Mononuclear cell (primary cell): Measurements from ENCODE around the gene ERI2. TPM values are rescaled to one million over a fixed set of nuclear protein-coding genes. Genes with fewer than 3 reads are reported as not detected.
"Not testable (repeated sequence)": the region's sequence is repeated elsewhere in the genome, so short reads cannot be mapped to it uniquely, and the experiment has no call there.

Experiments used
- H3K27me3 ChIP-seq: 2 replicates; pipeline ENCODE4 v1.6.0; 2011; ENCODE audit warnings: low read length, control low read depth; ENCODE audit not compliant: insufficient read depth
- H3K4me1 ChIP-seq: 2 replicates; pipeline ENCODE4 v1.5.1; 2011; ENCODE audit warnings: mild to moderate bottlenecking, low read length, control low read depth; ENCODE audit not compliant: insufficient read depth
- H3K4me3 ChIP-seq: 2 replicates; pipeline ENCODE4 v1.5.1; 2011; ENCODE audit warnings: mild to moderate bottlenecking, low read length, moderate library complexity
- H3K9me3 ChIP-seq: 2 replicates; pipeline ENCODE4 v1.5.1; 2011; ENCODE audit warnings: low read depth, mild to moderate bottlenecking, control low read depth, low read length
- total RNA-seq: library from RNA; depleted of rRNA; stranded (reverse); fragments of >200 nt; gene quantifications from one replicate; pipeline ENCODE4 v1.2.3, GENCODE V29; 2012

The ERI2 gene
- total RNA-seq, 1 donor: 0.84 TPM

- H3K4me3 ChIP-seq: no peak overlapping the region
- H3K27me3 ChIP-seq: no peaks in the 10 kb centered on the region
- no peaks in the 10 kb centered on the region for H3K9me3 ChIP-seq
- no peaks in the 10 kb centered on the region for H3K4me1 ChIP-seq
These were observed 24.1 kb upstream of the ERI2 start for GRCh38 chr16:20830372-20830771.

- no peaks in the 10 kb centered on the region for H3K27me3 ChIP-seq
- no peak overlapping the region for H3K4me3 ChIP-seq
These were observed 23.3 kb upstream of the ERI2 start for GRCh38 chr16:20829536-20829935.

GRCh38 chr16:20826039-20826566 is 19.8 kb upstream of the ERI2 start:
- Histone ChIP-seq H3K27me3 (no peaks in the 10 kb centered on the region), H3K4me1 (peaks cover 7% of the 10 kb centered on the region), H3K4me3 (no peak overlapping the region), H3K9me3 (no peaks in the 10 kb centered on the region)

More at GRCh38 chr16:20829536-20829935, 23.3 kb upstream of the ERI2 start:
- no peaks in the 10 kb centered on the region for H3K9me3 ChIP-seq
- H3K4me1 ChIP-seq: no peaks in the 10 kb centered on the region

GRCh38 chr16:20822521-20823325 is 16.5 kb upstream of the ERI2 start:
- H3K27me3 ChIP-seq: no peaks in the 10 kb centered on the region
- H3K4me1 ChIP-seq: peaks cover 11% of the 10 kb centered on the region
- no peaks in the 10 kb centered on the region for H3K9me3 ChIP-seq
- no peak overlapping the region for H3K4me3 ChIP-seq

- no peaks in the 10 kb centered on the region for H3K27me3 ChIP-seq
- H3K4me3 ChIP-seq: no peak overlapping the region
- H3K4me1 ChIP-seq: peaks cover 11% of the 10 kb centered on the region
- H3K9me3 ChIP-seq: no peaks in the 10 kb centered on the region
These were observed 15.4 kb upstream of the ERI2 start for GRCh38 chr16:20821682-20822081.

- Histone ChIP-seq H3K4me1 (peaks cover 11% of the 10 kb centered on the region), H3K4me3 (no peak overlapping the region), H3K27me3 (no peaks in the 10 kb centered on the region), H3K9me3 (no peaks in the 10 kb centered on the region)
These were observed 12.8 kb upstream of the ERI2 start for GRCh38 chr16:20818929-20819585.

- H3K4me3 ChIP-seq: no peak overlapping the region
- peaks cover under 1% of the 10 kb centered on the region for H3K4me1 ChIP-seq
- no peaks in the 10 kb centered on the region for H3K9me3 ChIP-seq
- no peaks in the 10 kb centered on the region for H3K27me3 ChIP-seq
These were observed 8.5 kb upstream of the ERI2 start for GRCh38 chr16:20814784-20815183.

- Histone ChIP-seq H3K4me3 (no peak overlapping the region), H3K27me3 (no peaks in the 10 kb centered on the region), H3K9me3 (no peaks in the 10 kb centered on the region), H3K4me1 (peaks cover 8% of the 10 kb centered on the region)
These were observed 6.2 kb upstream of the ERI2 start for GRCh38 chr16:20812510-20812909.

GRCh38 chr16:20811889-20812439 is 5.7 kb upstream of the ERI2 start:
- H3K4me3 ChIP-seq: no peak overlapping the region
- H3K4me1 ChIP-seq: peaks cover 13% of the 10 kb centered on the region
- H3K9me3 ChIP-seq: no peaks in the 10 kb centered on the region
- H3K27me3 ChIP-seq: no peaks in the 10 kb centered on the region

GRCh38 chr16:20807862-20808261 is 1.6 kb upstream of the ERI2 start:
- Histone ChIP-seq H3K9me3 (no peaks in the 10 kb centered on the region), H3K4me3 (no peak overlapping the region), H3K27me3 (no peaks in the 10 kb centered on the region), H3K4me1 (peaks cover 28% of the 10 kb centered on the region)

GRCh38 chr16:20805684-20806167 is 546 bp downstream of the ERI2 start:
- Histone ChIP-seq H3K4me3 (peak overlapping the region; percentile 81), H3K4me1 (peaks cover 28% of the 10 kb centered on the region)
- not testable (repeated sequence) for H3K9me3 ChIP-seq, H3K27me3 ChIP-seq

GRCh38 chr16:20803561-20804214 is 2.6 kb downstream of the ERI2 start:
- H3K9me3 ChIP-seq: no peaks in the 10 kb centered on the region

GRCh38 chr16:20803192-20803560 is 3.1 kb downstream of the ERI2 start:
- H3K9me3 ChIP-seq: no peaks in the 10 kb centered on the region
- no peak overlapping the region for H3K4me3 ChIP-seq
- H3K27me3 ChIP-seq: no peaks in the 10 kb centered on the region
- peaks cover 27% of the 10 kb centered on the region for H3K4me1 ChIP-seq

More at GRCh38 chr16:20803561-20804214, 2.6 kb downstream of the ERI2 start:
- Histone ChIP-seq H3K4me1 (peaks cover 28% of the 10 kb centered on the region), H3K4me3 (no peak overlapping the region), H3K27me3 (no peaks in the 10 kb centered on the region)

GRCh38 chr16:20801278-20801677 is 5.0 kb downstream of the ERI2 start:
- Histone ChIP-seq H3K4me3 (no peak overlapping the region), H3K9me3 (no peaks in the 10 kb centered on the region), H3K27me3 (no peaks in the 10 kb centered on the region), H3K4me1 (peaks cover 13% of the 10 kb centered on the region)

GRCh38 chr16:20799599-20799998 is 6.7 kb downstream of the ERI2 start:
- peaks cover under 1% of the 10 kb centered on the region for H3K4me1 ChIP-seq
- no peaks in the 10 kb centered on the region for H3K9me3 ChIP-seq
- H3K4me3 ChIP-seq: no peak overlapping the region
- H3K27me3 ChIP-seq: no peaks in the 10 kb centered on the region
